Neural progenitor cell (in vitro differentiated cells): ENCODE measurements around the gene ZNF57. TPM values are rescaled to one million over a fixed set of nuclear protein-coding genes. Genes with fewer than 3 reads are reported as not detected.

ENCODE experiments used
- DNase-seq: peaks from one replicate; pipeline ENCODE4 v3.0.0-alpha.2; 2016; ENCODE audit warnings: low spot score
- H2AFZ ChIP-seq: fragments of 200-600 bp; sonication (generic); replicated peaks from 2 replicates; pipeline ENCODE4 v1.6.1; 2016; ENCODE audit warnings: antibody characterized with exemption
- H3F3A ChIP-seq: fragments of 200-600 bp; sonication (generic); 2 replicates; pipeline ENCODE4 v1.6.1; 2016; ENCODE audit warnings: antibody characterized with exemption, low read depth
- H3K27ac ChIP-seq: fragments of 200-600 bp; sonication (generic); 2 replicates; pipeline ENCODE4 v1.5.1; 2016; ENCODE audit warnings: mild to moderate bottlenecking
- H3K27me3 ChIP-seq: fragments of 200-600 bp; sonication (generic); 2 replicates; pipeline ENCODE4 v1.6.1; 2016; ENCODE audit warnings: mild to moderate bottlenecking, moderate library complexity
- H3K36me3 ChIP-seq: fragments of 200-600 bp; sonication (generic); 2 replicates; pipeline ENCODE4 v1.5.1; 2016
- H3K4me1 ChIP-seq: fragments of 200-600 bp; sonication (generic); 2 replicates; pipeline ENCODE4 v1.6.1; 2016; ENCODE audit warnings: mixed run types
- H3K4me2 ChIP-seq: fragments of 200-600 bp; sonication (generic); 2 replicates; pipeline ENCODE4 v1.6.1; 2016
- H3K4me3 ChIP-seq: fragments of 200-600 bp; sonication (generic); 2 replicates; pipeline ENCODE4 v1.5.1; 2016
- H3K79me2 ChIP-seq: fragments of 200-600 bp; sonication (generic); 2 replicates; pipeline ENCODE4 v1.6.1; 2016; ENCODE audit warnings: low read depth
- H3K9ac ChIP-seq: fragments of 200-600 bp; sonication (generic); 2 replicates; pipeline ENCODE4 v1.6.1; 2016
- H3K9me3 ChIP-seq: fragments of 200-600 bp; sonication (generic); 2 replicates; pipeline ENCODE4 v1.5.1; 2016; ENCODE audit warnings: low read depth
- H4K20me1 ChIP-seq: fragments of 200-600 bp; sonication (generic); 2 replicates; pipeline ENCODE4 v1.6.1; 2016; ENCODE audit warnings: low read depth
- H3K27ac Mint-ChIP-seq: 3 replicates; pipeline ENCODE4 v1.8.0; 2021; ENCODE audit warnings: mixed read lengths
- H3K27me3 Mint-ChIP-seq: 2 replicates; pipeline ENCODE4 v1.8.0; 2022; ENCODE audit warnings: low read depth, mild to moderate bottlenecking, inconsistent platforms, moderate library complexity, mixed read lengths; ENCODE audit not compliant: insufficient read depth
- H3K36me3 Mint-ChIP-seq: 3 replicates; pipeline ENCODE4 v1.8.0; 2021; ENCODE audit warnings: mixed read lengths
- H3K4me1 Mint-ChIP-seq: 3 replicates; pipeline ENCODE4 v1.8.0; 2021; ENCODE audit warnings: mixed read lengths
- H3K4me3 Mint-ChIP-seq: 3 replicates; pipeline ENCODE4 v1.8.0; 2021; ENCODE audit warnings: mild to moderate bottlenecking, moderate library complexity, mixed read lengths
- H3K9me3 Mint-ChIP-seq: 3 replicates; pipeline ENCODE4 v1.8.0; 2020; ENCODE audit warnings: mixed read lengths
- EZH2 ChIP-seq: fragments of 200-600 bp; sonication (generic); IDR thresholded peaks from 2 replicates; pipeline ENCODE4 v1.6.1; 2017; ENCODE audit warnings: antibody characterized with exemption, mild to moderate bottlenecking, moderate library complexity
- EZH2phosphoT487 ChIP-seq: fragments of 200-600 bp; sonication (generic); IDR thresholded peaks from 2 replicates; pipeline ENCODE4 v1.6.1; 2017; ENCODE audit warnings: antibody characterized with exemption
- total RNA-seq: library from RNA; depleted of rRNA; stranded (reverse); fragments of >200 nt; gene quantifications from 2 replicates; pipeline ENCODE4 v1.2.3, GENCODE V29; 2015; ENCODE audit warnings: low replicate concordance
- TF ChIP-seq, protein P1 (sequence below): fragments of 200-600 bp; sonication (generic); IDR thresholded peaks from 2 replicates; pipeline ENCODE4 v1.5.1; 2017; ENCODE audit warnings: antibody characterized with exemption, mild to moderate bottlenecking

The ZNF57 gene
- total RNA-seq, 1 donor from 2014 or later: 5.6 TPM

DNA sequence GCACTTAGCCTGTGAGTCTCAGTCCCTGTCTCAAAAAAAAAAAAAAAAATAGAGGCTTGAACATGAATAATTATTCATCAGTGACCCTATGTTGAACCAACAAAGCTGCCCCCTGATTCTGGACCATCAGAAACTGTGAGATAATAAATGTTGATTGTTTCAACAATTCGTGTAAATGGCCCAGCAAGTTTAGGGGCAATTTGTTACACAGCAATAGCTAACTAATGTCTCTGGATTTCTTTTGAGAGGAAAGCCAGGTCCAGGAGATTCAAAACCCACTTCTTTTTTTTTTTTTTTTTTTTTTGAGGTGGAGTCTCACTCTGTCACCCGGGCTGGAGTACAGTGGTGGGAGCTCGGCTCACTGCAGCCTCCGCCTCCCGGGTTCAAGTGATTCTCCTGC, 64.1 kb downstream of the ZNF57 start:
- Mint-ChIP-seq H3K36me3 (no peaks in the 10 kb centered on the region), H3K27ac (no peak overlapping the region), H3K4me3 (no peak overlapping the region), H3K27me3 (peaks cover 12% of the 10 kb centered on the region), H3K4me1 (peaks cover 5% of the 10 kb centered on the region), H3K9me3 (no peaks in the 10 kb centered on the region)
- no peaks in the 10 kb centered on the region for H3F3A ChIP-seq
- no peaks in the 10 kb centered on the region for H3K36me3 ChIP-seq
- no peak overlapping the region for H3K27ac ChIP-seq
- no peak overlapping the region for H3K9ac ChIP-seq
- no peak for DNase-seq
- no peaks in the 10 kb centered on the region for H3K27me3 ChIP-seq
- no peak overlapping the region for H2AFZ ChIP-seq
- TF ChIP-seq EZH2: no peak
- no peak for TF ChIP-seq EZH2phosphoT487
- TF ChIP-seq, protein P1, sequence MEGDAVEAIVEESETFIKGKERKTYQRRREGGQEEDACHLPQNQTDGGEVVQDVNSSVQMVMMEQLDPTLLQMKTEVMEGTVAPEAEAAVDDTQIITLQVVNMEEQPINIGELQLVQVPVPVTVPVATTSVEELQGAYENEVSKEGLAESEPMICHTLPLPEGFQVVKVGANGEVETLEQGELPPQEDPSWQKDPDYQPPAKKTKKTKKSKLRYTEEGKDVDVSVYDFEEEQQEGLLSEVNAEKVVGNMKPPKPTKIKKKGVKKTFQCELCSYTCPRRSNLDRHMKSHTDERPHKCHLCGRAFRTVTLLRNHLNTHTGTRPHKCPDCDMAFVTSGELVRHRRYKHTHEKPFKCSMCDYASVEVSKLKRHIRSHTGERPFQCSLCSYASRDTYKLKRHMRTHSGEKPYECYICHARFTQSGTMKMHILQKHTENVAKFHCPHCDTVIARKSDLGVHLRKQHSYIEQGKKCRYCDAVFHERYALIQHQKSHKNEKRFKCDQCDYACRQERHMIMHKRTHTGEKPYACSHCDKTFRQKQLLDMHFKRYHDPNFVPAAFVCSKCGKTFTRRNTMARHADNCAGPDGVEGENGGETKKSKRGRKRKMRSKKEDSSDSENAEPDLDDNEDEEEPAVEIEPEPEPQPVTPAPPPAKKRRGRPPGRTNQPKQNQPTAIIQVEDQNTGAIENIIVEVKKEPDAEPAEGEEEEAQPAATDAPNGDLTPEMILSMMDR: no peak
- H4K20me1 ChIP-seq: no peaks in the 10 kb centered on the region
- no peaks in the 10 kb centered on the region for H3K79me2 ChIP-seq
- no peak overlapping the region for H3K4me2 ChIP-seq
- H3K4me1 ChIP-seq: no peaks in the 10 kb centered on the region
- no peak overlapping the region for H3K4me3 ChIP-seq
- H3K9me3 ChIP-seq: no peaks in the 10 kb centered on the region

DNA sequence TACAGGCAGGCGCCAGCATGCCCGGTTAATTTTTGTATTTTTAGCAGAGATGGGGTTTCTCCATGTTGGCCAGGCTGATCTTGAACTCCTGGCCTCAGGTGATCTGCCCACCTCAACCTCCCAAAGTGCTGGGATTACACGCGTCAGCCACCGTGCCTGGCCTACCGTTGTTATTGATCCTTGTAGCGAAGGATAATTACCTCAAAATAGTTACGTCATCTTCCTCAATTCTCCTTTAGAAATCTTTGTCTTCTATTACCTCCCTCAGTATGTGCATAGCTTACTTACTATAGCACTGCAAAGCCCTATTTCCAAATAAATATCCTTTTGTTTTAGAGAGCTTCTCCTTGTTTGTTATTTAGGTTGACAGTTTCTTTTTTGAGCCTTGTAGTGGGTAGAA, 67.2 kb downstream of the ZNF57 start:
- peaks cover 10% of the 10 kb centered on the region for H3K27me3 ChIP-seq
- no peaks in the 10 kb centered on the region for H3K36me3 Mint-ChIP-seq
- no peak overlapping the region for H3K4me3 ChIP-seq
- no peak overlapping the region for H3K9ac ChIP-seq
- H3F3A ChIP-seq: no peaks in the 10 kb centered on the region
- no peaks in the 10 kb centered on the region for H3K9me3 Mint-ChIP-seq
- no peaks in the 10 kb centered on the region for H3K4me1 Mint-ChIP-seq
- H3K27ac Mint-ChIP-seq: no peak overlapping the region
- no peak overlapping the region for H3K4me2 ChIP-seq
- H3K27ac ChIP-seq: no peak overlapping the region
- TF ChIP-seq EZH2phosphoT487 (no peak), EZH2 (no peak)
- TF ChIP-seq, protein P1: no peak
- DNase-seq: no peak
- H3K9me3 ChIP-seq: no peaks in the 10 kb centered on the region
- H2AFZ ChIP-seq: no peak overlapping the region
- no peaks in the 10 kb centered on the region for H4K20me1 ChIP-seq
- H3K4me1 ChIP-seq: no peaks in the 10 kb centered on the region
- H3K36me3 ChIP-seq: no peaks in the 10 kb centered on the region
- no peak overlapping the region for H3K4me3 Mint-ChIP-seq
- H3K79me2 ChIP-seq: no peaks in the 10 kb centered on the region
- peaks cover 13% of the 10 kb centered on the region for H3K27me3 Mint-ChIP-seq

Other genes with a start within 250 kb of the ZNF57 start
- gene GNG7, start 198.2 kb upstream of the ZNF57 start, total RNA-seq: 7.0 and 9.6 TPM in 2 replicates
- 2.7 and 4.2 TPM in 2 replicates for gene DIRAS1, start 179.6 kb upstream of the ZNF57 start, total RNA-seq
- gene SLC39A3, start 160.9 kb upstream of the ZNF57 start, total RNA-seq: 6.1 and 28.5 TPM in 2 replicates
- gene SGTA, start 117.7 kb upstream of the ZNF57 start, total RNA-seq: 30.9 and 75.4 TPM in 2 replicates
- gene THOP1, start 115.4 kb upstream of the ZNF57 start, total RNA-seq: 105 and 222 TPM in 2 replicates
- 10.1 and 11.0 TPM in 2 replicates for gene ZNF554, start 81.1 kb upstream of the ZNF57 start, total RNA-seq
- 14.6 and 18.8 TPM in 2 replicates for gene ZNF555, start 59.5 kb upstream of the ZNF57 start, total RNA-seq
- gene ZNF556, start 33.6 kb upstream of the ZNF57 start, total RNA-seq: 0.25 TPM in 1 of 2 replicates, not detected in the other
- gene ZNF77, start 44.0 kb downstream of the ZNF57 start, total RNA-seq: 6.2 and 6.5 TPM in 2 replicates
- 0.22 and 1.8 TPM in 2 replicates for gene TLE6, start 76.6 kb downstream of the ZNF57 start, total RNA-seq
- gene TLE2, start 128.4 kb downstream of the ZNF57 start, total RNA-seq: 1.1 TPM in 1 of 2 replicates, not detected in the other
- 54.6 and 148 TPM in 2 replicates for gene TLE5, start 161.6 kb downstream of the ZNF57 start, total RNA-seq
- 12.4 and 19.5 TPM in 2 replicates for gene GNA11, start 193.4 kb downstream of the ZNF57 start, total RNA-seq
- not detected in 2 replicates for gene GNA15, start 235.1 kb downstream of the ZNF57 start, total RNA-seq